NCI-H526 treated with DMSO at 0.1 percent for 48 hours (cell line): ENCODE measurements around the gene ARL5A.
"Not testable (repeated sequence)": the region's sequence is repeated elsewhere in the genome, so short reads cannot be mapped to it uniquely, and the experiment has no call there.

Experiments used
- DNase-seq: peaks from one replicate; lab custom pipeline; 2025; lab: John Stamatoyannopoulos, UW

The ARL5A gene

GRCh38 chr2:151795646-151796240 is 32.5 kb downstream of the ARL5A start:
- DNase-seq: no peak

GRCh38 chr2:151794422-151794821 is 33.8 kb downstream of the ARL5A start:
- not testable (repeated sequence) for DNase-seq

- DNase-seq: no peak
Measured at GRCh38 chr2:151793123-151793522, 35.1 kb downstream of the ARL5A start.

DNA sequence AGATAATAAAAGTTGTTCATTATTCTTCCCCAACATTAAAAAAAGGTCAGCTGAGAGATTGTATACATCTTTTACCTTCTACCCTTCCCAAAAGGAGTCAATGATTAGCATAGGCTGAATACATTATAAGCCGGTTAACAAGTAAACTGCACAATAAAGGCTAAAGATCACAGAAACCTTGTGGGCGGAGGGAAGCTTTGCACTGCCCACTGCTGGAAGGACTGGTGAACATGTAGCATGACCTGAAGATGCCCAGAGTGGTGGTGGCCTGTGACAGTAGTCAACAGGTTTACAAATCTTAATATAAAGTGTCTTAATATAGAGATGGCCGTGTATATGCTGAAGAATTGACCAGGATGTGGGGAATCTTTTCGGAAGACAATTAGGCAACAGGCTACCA is 35.6 kb downstream of the ARL5A start:
- no peak for DNase-seq

GRCh38 chr2:151791545-151791944 is 36.7 kb downstream of the ARL5A start:
- DNase-seq: no peak

- DNase-seq: no peak
Measured at GRCh38 chr2:151790689-151791088, 37.5 kb downstream of the ARL5A start.

- DNase-seq: no peak
Measured at GRCh38 chr2:151789055-151789834, 39.0 kb downstream of the ARL5A start.

GRCh38 chr2:151786483-151786882 is 41.7 kb downstream of the ARL5A start:
- no peak for DNase-seq

DNA sequence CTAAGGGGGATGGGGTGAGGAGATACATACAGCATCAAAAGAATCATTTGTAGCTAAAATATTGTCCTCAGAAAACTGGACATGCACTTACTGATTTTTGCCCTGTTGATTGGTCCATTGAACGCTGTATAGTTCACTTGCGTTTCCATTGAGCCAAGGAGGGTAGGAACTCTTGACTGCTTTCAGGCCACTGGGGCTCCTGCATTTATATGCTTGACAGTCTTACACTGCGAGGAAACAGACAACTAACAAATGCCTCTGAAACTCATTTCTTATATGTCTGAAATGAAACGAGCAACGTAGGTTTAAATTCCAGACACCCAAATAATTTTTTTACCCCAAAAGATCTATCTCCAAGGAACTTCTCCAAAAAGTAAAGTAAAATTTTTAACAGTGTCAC is 42.1 kb downstream of the ARL5A start:
- DNase-seq: no peak

DNA sequence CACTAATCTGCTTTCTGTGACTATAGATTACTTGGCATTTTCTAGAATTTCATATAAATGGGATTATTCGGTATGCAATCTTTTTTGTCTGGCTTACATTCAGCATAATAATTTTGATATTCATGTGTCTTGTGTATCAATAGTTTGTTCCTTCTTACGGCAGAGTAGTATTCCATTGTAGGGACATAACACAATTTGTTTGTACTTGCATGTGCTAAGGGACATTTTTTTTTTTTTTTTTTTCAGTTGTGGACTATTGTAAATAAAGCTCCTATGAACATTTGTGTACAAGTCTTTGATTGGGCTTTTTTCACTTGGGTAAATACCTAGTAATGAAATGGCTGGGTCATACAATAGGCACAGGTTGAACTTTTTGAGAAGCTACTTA is 45.1 kb downstream of the ARL5A start:
- DNase-seq: no peak

GRCh38 chr2:151782378-151783132 is 45.7 kb downstream of the ARL5A start:
- no peak for DNase-seq

- no peak for DNase-seq
Measured at GRCh38 chr2:151781642-151782041, 46.6 kb downstream of the ARL5A start.

DNA sequence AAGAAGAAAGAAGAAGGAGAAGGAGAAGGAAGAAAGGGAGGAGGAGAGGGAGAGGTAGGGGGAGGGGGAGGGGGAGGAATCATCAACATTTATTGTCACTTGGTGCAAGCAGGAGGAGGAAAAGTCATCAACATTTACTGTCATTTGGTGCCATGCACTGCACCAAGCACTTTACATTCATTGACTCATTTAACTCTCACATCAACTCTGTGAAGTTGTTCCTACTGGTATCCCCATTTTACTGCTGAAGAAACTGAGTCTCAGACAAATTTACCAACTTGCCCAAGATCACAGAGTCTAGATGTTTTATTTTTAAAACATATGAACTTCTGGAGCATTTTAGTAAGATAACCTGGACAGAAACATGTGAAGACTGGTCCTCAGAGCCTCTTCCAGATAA is 47.3 kb downstream of the ARL5A start:
- no peak for DNase-seq

- no peak for DNase-seq
Measured at GRCh38 chr2:151777935-151778334, 50.3 kb downstream of the ARL5A start.

DNA sequence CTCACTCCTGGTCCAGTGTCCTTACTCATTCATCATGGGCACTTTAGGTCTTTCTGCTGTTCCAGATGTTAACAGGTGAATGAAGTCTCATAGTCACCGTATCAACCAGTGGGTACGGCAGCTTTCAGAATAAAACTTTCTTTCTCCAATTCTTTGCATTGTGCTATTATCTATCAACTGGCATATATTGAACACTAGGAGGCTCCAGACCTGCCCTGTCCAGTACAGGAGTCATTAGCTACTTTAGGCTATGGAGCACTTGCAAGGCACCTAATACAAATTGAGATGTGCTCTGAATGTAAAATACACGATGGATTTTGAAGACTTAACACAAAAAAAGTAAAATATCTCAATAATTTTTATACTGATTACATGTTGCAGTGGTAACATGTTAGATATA is 50.7 kb downstream of the ARL5A start:
- no peak for DNase-seq

- DNase-seq: no peak
Measured at GRCh38 chr2:151776367-151776766, 51.9 kb downstream of the ARL5A start.

DNA sequence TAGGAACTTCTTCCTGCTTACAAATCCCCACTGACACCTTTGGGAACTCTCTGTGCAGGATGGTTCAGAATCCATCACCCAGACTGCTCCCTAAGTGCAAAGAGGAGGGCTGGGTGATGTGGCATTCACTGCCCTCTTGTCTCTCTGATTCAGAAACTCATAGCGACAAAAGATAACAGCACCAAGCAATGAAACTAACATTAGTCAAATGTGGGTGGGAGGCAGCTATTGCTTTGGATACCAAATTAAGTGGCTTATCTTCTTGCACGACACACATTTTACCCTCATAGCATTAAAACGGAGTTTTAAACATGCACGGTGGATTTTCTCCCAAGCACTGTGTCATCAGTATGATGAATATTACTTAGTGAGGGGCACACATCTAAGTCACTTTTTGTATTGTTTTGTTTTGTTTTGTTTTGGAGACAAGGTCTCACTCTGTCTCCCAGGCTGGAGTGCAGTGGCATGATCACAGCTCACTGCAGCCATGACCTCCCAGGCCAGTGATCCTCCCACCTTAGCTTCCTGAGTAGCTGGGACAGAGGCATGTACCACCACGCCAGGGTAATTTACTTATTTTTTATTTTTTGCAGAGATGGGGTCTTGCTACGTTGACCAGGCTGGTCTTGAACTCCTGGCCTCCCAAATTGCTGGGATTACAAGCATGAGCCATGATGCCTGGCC is 53.0 kb downstream of the ARL5A start:
- peak; percentile 75 for DNase-seq

GRCh38 chr2:151774506-151774905 is 53.7 kb downstream of the ARL5A start:
- DNase-seq: no peak

DNA sequence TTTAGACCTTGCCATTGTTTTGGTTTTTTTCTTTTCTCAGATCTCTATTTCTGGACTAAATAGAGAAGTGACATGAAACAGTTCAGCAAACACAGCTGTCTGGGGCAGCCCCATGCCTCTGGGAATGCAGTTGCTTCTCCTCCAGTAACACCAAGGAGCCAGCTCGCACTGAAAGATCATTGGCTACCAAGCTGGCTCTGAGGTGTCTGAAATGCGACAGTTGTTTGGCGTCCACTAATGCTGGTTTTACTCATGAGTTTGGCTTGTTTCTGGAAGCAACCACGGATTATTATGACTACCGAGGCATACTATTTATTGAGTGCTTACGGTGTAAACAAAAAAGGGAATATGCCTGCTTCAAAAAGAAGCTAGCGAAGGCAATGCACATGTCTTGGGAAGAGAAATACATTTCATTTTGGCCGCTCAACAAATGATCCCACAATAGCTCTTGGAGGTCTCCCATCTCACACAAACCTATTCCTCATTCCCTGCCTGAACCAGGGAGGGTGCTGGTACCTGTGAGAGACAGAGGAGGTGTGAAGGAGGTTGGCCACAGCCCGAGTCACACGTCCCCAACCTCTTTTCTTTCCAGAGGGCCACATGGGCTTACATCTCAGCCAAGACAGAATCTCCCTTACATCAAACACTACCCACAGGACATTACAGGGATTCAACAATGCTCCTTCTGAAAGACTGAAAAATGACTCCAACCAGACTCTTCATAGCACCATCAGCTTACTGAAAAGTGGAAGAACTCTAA is 56.4 kb downstream of the ARL5A start:
- DNase-seq: no peak

- DNase-seq: no peak
Measured at GRCh38 chr2:151770995-151771394, 57.2 kb downstream of the ARL5A start.

- no peak for DNase-seq
Measured at GRCh38 chr2:151769606-151770005, 58.6 kb downstream of the ARL5A start.

- no peak for DNase-seq
Measured at GRCh38 chr2:151767536-151767935, 60.7 kb downstream of the ARL5A start.
